ENCODE measurements around the gene RABGAP1L.
A peak's percentile ranks its signal among the peaks of the same experiment; 100 is the strongest.
"Not testable (repeated sequence)": the region's sequence is repeated elsewhere in the genome, so short reads cannot be mapped to it uniquely, and the experiment has no call there.

The RABGAP1L gene

DNA sequence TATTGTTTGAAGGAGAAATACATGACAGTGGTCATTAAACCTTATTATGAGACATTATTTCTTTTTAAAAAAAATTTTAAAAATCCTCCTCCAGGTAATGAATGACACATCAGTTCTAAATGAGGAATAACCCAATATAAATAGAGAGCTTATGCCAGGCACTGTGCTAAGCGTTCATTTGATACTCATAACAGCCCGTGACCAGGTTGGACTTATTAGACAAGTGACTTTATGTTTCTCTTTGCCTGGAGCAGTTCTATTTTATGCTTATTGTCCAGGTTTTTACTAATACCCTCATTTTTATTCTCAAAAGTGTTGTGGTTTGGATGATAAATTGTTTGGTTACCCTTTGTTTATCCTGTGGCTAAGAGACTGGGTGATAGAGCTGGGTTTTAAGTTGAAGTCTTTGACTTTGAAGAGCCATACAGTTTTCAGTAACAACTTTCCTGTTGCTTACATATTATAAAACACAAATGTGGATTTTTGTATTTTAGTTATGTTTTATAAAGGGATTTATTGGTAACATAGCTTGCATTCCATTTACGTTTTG, 84.2 kb downstream of the RABGAP1L start:
- no peak for FAIRE-seq
- TF ChIP-seq, protein P1, sequence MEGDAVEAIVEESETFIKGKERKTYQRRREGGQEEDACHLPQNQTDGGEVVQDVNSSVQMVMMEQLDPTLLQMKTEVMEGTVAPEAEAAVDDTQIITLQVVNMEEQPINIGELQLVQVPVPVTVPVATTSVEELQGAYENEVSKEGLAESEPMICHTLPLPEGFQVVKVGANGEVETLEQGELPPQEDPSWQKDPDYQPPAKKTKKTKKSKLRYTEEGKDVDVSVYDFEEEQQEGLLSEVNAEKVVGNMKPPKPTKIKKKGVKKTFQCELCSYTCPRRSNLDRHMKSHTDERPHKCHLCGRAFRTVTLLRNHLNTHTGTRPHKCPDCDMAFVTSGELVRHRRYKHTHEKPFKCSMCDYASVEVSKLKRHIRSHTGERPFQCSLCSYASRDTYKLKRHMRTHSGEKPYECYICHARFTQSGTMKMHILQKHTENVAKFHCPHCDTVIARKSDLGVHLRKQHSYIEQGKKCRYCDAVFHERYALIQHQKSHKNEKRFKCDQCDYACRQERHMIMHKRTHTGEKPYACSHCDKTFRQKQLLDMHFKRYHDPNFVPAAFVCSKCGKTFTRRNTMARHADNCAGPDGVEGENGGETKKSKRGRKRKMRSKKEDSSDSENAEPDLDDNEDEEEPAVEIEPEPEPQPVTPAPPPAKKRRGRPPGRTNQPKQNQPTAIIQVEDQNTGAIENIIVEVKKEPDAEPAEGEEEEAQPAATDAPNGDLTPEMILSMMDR (IDR thresholded peaks at IDR 0.05; ENCODE audit: insufficient read depth, missing control alignments) = no peak
- no peak for DNase-seq (ENCODE audit: insufficient read length, low spot score)

DNA sequence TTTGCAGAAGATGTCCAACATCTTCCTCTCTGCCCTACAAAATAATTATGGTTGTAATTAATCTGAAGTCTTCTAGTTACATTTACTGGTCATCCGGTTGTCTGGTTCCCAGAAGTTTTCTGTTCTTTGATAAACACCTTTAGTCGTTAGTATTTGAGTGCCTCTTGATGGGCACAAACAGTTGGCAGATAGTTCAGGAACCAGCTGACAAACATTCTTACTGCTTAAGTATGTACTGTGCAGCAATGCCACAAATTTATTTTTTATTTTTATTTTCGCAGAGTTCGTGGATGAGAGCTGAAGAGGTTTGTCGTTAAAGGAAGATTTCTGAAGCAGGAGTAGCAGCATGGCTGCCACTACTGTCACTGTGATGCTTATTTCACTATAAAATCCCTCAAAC, 84.7 kb downstream of the RABGAP1L start:
- DNase-seq (ENCODE audit: insufficient read length, low spot score) (no peak), FAIRE-seq (no peak)
- TF ChIP-seq, protein P1 (IDR thresholded peaks at IDR 0.05; ENCODE audit: insufficient read depth, missing control alignments) = no peak

DNA sequence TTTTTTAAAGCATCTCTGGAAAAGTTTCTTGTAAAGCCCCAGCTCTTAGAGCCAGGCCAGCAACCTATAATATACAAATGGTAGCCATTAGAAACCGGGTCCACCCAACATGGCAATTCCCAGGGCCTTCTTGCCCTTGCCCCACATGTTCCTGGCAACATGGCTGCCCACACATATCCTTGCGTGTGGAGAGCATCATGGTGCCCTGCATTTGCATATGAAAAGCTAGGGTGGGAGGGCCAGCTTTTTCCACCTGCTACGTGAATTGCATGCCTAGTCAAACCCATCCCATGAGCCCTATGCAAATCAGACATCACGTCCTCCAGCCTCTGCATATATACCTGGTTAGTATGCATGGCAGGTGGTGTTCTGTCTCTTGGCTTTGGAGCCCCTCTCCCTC, 88.2 kb downstream of the RABGAP1L start:
- TF ChIP-seq, protein P1 (IDR thresholded peaks at IDR 0.05; ENCODE audit: insufficient read depth, missing control alignments) = no peak
- DNase-seq (ENCODE audit: insufficient read length, low spot score) (no peak), FAIRE-seq (no peak)

DNA sequence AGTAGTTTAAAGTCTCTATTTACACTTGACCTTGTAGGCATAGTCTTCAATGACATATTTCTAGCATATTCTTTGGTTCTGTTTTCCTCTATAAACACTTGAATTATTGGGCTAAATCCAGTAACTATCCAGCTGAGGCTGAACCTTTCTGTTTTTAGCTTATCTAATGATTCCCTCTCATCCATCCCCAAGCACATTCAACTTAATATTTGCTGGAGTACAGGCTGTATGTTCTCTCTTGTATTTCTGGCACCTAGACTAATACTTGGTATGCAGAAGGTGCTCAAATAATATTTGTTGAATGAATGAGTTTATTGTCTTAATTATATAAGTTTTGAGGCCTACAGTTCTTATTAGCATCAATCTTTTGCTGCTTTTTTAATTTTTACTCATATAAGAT, 88.7 kb downstream of the RABGAP1L start:
- FAIRE-seq = no peak

DNA sequence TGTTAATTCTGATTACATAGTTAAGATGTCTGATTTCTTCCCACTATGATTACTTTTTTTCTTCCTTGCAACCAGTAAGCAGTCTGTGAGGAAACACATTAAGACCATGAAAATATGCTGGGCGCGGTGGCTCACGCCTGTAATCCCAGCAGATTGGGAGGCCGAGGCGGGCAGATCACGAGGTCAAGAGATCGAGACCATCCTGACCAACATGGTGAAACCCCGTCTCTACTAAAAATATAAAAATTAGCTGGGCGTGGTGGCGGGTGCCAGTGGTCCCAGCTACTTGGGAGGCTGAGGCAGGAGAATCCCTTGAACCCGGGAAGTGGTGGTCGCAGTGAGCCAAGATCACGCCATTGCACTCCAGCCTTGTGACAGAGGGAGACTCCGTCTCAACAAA, 97.1 kb downstream of the RABGAP1L start:
- not testable (repeated sequence) for FAIRE-seq; DNase-seq (ENCODE audit: insufficient read length, low spot score)

More for the DNA sequence above, 88.7 kb downstream of the RABGAP1L start:
- TF ChIP-seq, protein P1 (IDR thresholded peaks at IDR 0.05; ENCODE audit: insufficient read depth, missing control alignments) = no peak
- DNase-seq (ENCODE audit: insufficient read length, low spot score) = no peak

DNA sequence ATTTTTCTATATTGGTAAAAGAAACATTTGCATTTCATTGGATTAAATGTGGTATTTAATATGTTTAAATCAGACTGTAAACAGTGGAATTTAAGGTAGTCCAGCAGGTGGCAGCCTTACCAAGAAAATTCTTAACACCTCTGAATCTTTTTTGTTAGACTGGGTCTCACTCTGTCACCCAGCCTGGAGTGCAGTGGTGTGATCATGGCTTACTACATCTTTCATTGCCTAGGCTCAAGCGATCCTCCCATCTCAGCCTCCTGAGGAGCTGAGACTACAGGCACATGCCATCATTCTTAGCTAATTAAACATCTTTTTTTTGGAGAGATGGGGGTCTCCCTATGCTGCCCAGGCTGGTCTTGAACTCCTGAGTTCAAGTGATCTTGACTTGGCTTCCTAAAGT, 98.8 kb downstream of the RABGAP1L start:
- FAIRE-seq (peak; percentile 91), DNase-seq (ENCODE audit: insufficient read length, low spot score) (peak; percentile 26)
- TF ChIP-seq, protein P1 (IDR thresholded peaks at IDR 0.05; ENCODE audit: insufficient read depth, missing control alignments) = peak; percentile 85

DNA sequence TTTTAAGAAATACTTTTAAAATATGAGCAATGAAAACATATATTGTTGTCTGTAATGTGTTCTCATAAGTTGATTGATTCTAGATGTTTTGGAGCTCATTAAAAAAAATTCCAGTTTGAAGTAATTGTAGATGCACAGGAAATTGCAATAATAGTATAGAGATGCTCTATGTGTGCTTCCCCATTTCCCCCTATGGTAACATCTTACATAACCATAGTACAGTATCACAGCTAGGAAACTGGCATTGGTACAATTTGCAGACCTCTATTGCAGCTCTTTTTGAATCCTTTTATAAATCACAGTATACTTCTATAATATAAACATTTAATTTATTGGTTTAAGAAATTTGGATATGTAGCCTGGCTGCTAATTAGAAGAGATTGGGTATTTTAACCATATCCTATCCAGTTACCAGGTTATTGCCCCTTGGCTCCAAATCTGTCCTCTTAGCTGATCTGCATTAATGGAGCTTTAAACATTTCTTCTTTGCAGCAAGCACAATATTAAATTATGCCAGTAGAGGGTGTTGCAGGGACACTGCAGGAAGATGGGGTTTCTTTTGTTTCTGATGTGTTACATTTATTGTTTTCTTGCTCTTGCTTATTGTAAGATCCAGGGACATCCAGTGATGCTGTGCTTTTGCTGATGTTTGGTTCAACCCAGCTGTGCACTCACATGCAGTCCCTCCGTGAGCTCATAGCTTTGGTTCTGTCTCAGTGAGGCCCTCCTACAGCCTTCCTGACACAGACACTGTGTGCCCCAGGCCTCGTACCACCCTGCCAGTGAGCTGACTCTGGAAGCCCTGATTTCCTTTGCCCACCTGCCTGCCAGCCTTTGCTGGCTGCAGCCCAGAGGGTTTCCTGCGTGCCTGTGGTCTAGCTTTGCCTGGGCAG, 103.3 kb downstream of the RABGAP1L start:
- FAIRE-seq = peak; percentile 94
- TF ChIP-seq, protein P1 (IDR thresholded peaks at IDR 0.05; ENCODE audit: insufficient read depth, missing control alignments) = peak; percentile 98
- no peak for DNase-seq (ENCODE audit: insufficient read length, low spot score)
